ENCODE measurements around the gene CYP3A5. TPM values are rescaled to one million over a fixed set of nuclear protein-coding genes. Genes with fewer than 3 reads are reported as not detected.

The CYP3A5 gene
- total RNA-seq, 1 experiment from 2014 or later, result not detected

DNA sequence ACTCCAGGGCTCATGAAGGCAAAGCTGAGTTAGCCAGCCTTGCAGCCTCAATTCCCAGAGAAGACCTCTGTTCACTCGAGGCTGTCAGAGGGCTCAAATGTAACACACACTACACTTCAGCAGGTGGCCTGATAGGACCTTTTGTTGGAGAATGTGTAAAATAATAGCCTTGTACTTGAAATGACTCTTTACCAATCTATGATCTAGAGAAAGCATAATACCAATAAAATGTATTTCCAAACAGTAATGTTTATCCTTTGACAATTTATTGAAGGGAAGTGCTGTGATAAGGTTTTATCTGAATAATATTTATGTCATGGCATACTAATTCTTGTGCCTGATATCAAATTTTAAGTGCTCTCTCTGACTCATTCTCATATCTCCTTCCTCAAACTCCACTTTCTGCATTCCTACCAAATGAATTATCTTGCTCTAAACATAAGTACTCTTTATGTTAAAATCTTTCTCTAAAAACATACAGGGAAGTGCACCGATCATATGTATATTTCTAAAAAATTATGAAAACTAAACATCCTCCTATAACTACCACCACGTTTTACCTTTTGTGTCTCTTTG lies 34.3 kb upstream of the CYP3A5 start:
- H3K4me3 ChIP-seq (ENCODE audit: low read length), result no peak overlapping the region
- no peaks in the 10 kb centered on the region for H3K27me3 ChIP-seq (ENCODE audit: low read length)
- no peak overlapping the region for H3K4me2 ChIP-seq (ENCODE audit: low read length)
- H3K9ac ChIP-seq (ENCODE audit: low read length), result no peak overlapping the region
- TF ChIP-seq, protein P1, sequence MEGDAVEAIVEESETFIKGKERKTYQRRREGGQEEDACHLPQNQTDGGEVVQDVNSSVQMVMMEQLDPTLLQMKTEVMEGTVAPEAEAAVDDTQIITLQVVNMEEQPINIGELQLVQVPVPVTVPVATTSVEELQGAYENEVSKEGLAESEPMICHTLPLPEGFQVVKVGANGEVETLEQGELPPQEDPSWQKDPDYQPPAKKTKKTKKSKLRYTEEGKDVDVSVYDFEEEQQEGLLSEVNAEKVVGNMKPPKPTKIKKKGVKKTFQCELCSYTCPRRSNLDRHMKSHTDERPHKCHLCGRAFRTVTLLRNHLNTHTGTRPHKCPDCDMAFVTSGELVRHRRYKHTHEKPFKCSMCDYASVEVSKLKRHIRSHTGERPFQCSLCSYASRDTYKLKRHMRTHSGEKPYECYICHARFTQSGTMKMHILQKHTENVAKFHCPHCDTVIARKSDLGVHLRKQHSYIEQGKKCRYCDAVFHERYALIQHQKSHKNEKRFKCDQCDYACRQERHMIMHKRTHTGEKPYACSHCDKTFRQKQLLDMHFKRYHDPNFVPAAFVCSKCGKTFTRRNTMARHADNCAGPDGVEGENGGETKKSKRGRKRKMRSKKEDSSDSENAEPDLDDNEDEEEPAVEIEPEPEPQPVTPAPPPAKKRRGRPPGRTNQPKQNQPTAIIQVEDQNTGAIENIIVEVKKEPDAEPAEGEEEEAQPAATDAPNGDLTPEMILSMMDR (conservative IDR thresholded peaks at IDR 0.05; ENCODE audit: low read depth, low read length), result no peak
- TF ChIP-seq EZH2phosphoT487 (IDR thresholded peaks at IDR 0.05; ENCODE audit: borderline replicate concordance, low read length) (no peak), EZH2 (IDR thresholded peaks at IDR 0.05; ENCODE audit: low read length, unreplicated experiment) (no peak)
- ATAC-seq, result peak; percentile 53; the same call in 1 of the 2 replicates
- BruUV-seq (replicated peaks), result no TSS peak
- no peak overlapping the region for H2AFZ ChIP-seq (ENCODE audit: low read length)
- 0 out of 2 replicates have a peak, but pooled peaks cover 10% of the 10 kb centered on the region for H3K9me3 ChIP-seq (ENCODE audit: low read length)
- H3K79me2 ChIP-seq (ENCODE audit: low read length), result no peaks in the 10 kb centered on the region
- peak; percentile 30 for DNase-seq
- intact Hi-C loops (cut with micrococcal nuclease), result no loop called here
- no peaks in the 10 kb centered on the region for H3F3A ChIP-seq (ENCODE audit: low read length, unreplicated experiment)
- no peaks in the 10 kb centered on the region for H3K36me3 ChIP-seq (ENCODE audit: low read depth, low read length)
- POLR2A ChIA-PET (ENCODE audit: unreplicated experiment), result no interaction called here
- H4K20me1 ChIP-seq (ENCODE audit: low read length), result no peaks in the 10 kb centered on the region
- CTCF ChIA-PET, result no interaction called here
- no peaks in the 10 kb centered on the region for H3K9me2 ChIP-seq (replicated peaks; ENCODE audit: low read length)
- H3K27ac ChIP-seq (ENCODE audit: low read length), result no peak overlapping the region
- no peaks in the 10 kb centered on the region for H3K4me1 ChIP-seq (ENCODE audit: insufficient read depth, low read length)

DNA sequence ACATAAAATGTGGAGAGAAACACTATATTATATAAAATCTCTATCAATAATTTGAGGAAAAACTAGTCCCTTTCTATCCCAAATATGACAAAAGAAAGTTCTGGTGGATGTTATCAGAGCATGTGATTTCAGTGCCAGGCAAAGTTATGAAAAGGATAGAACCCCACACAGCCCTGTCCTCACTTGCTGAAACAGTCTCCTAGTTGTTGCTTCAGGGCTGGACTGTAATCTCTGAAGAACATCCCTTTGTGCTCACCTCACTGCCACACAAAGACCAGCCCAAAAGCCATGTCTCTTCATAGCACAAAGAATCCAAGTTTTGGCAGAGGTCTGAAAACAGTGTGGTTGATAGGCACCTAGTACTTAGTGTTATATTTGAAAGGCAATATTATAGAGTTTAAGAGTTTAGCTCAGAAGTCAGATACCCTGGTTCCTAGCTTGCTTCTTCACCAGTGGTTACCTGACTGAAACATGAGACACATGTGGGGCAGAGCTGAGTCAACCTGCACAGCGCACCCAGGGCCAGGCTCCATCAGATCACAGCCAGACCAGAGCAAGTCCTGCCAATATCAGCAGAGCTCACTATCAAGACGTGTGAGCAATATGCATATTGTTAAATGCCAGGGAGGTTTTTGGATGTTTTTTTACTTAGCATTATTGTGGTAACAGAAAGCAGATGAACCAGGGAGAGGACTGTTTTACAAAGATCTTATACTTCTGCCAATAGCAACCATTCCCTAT lies 30.2 kb upstream of the CYP3A5 start:
- Histone ChIP-seq H3K27ac (ENCODE audit: low read length) (no peak overlapping the region), H3K36me3 (ENCODE audit: low read depth, low read length) (no peaks in the 10 kb centered on the region), H3K9me3 (ENCODE audit: low read length) (0 out of 2 replicates have a peak, but pooled peaks cover 11% of the 10 kb centered on the region), H3K4me1 (ENCODE audit: insufficient read depth, low read length) (no peaks in the 10 kb centered on the region), H2AFZ (ENCODE audit: low read length) (no peak overlapping the region), H3F3A (ENCODE audit: low read length, unreplicated experiment) (no peaks in the 10 kb centered on the region), H3K27me3 (ENCODE audit: low read length) (no peaks in the 10 kb centered on the region), H3K79me2 (ENCODE audit: low read length) (no peaks in the 10 kb centered on the region), H4K20me1 (ENCODE audit: low read length) (no peaks in the 10 kb centered on the region), H3K9ac (ENCODE audit: low read length) (no peak overlapping the region), H3K4me3 (ENCODE audit: low read length) (no peak overlapping the region), H3K9me2 (replicated peaks; ENCODE audit: low read length) (no peaks in the 10 kb centered on the region), H3K4me2 (ENCODE audit: low read length) (no peak overlapping the region)
- TF ChIP-seq, protein P1 (conservative IDR thresholded peaks at IDR 0.05; ENCODE audit: low read depth, low read length), result no peak
- TF ChIP-seq EZH2 (IDR thresholded peaks at IDR 0.05; ENCODE audit: low read length, unreplicated experiment) (no peak), EZH2phosphoT487 (IDR thresholded peaks at IDR 0.05; ENCODE audit: borderline replicate concordance, low read length) (no peak)
- CTCF ChIA-PET, result no interaction called here
- intact Hi-C loops (cut with micrococcal nuclease), result no loop called here
- POLR2A ChIA-PET (ENCODE audit: unreplicated experiment), result no interaction called here
- DNase-seq, result peak; percentile 36
- ATAC-seq, result peak; percentile 69
- BruUV-seq (replicated peaks), result no TSS peak

- Histone ChIP-seq H3K27me3 (ENCODE audit: low read length) (no peaks in the 10 kb centered on the region), H3K9me3 (ENCODE audit: low read length) (0 out of 2 replicates have a peak, but pooled peaks cover 11% of the 10 kb centered on the region), H3K79me2 (ENCODE audit: low read length) (no peaks in the 10 kb centered on the region), H3K4me3 (ENCODE audit: low read length) (no peak overlapping the region), H3K4me1 (ENCODE audit: insufficient read depth, low read length) (no peaks in the 10 kb centered on the region), H3K4me2 (ENCODE audit: low read length) (no peak overlapping the region), H3K36me3 (ENCODE audit: low read depth, low read length) (no peaks in the 10 kb centered on the region), H2AFZ (ENCODE audit: low read length) (no peak overlapping the region), H3K9me2 (replicated peaks; ENCODE audit: low read length) (no peaks in the 10 kb centered on the region), H4K20me1 (ENCODE audit: low read length) (no peaks in the 10 kb centered on the region), H3F3A (ENCODE audit: low read length, unreplicated experiment) (no peaks in the 10 kb centered on the region), H3K9ac (ENCODE audit: low read length) (no peak overlapping the region), H3K27ac (ENCODE audit: low read length) (no peak overlapping the region)
- TF ChIP-seq EZH2 (IDR thresholded peaks at IDR 0.05; ENCODE audit: low read length, unreplicated experiment) (no peak), EZH2phosphoT487 (IDR thresholded peaks at IDR 0.05; ENCODE audit: borderline replicate concordance, low read length) (no peak)
- TF ChIP-seq, protein P1 (conservative IDR thresholded peaks at IDR 0.05; ENCODE audit: low read depth, low read length), result no peak
- CTCF ChIA-PET, result no interaction called here
- DNase-seq (peak; percentile 23), ATAC-seq (no peak; the same call in 1 of the 2 replicates)
- POLR2A ChIA-PET (ENCODE audit: unreplicated experiment), result no interaction called here
- no TSS peak for BruUV-seq (replicated peaks)
- intact Hi-C loops (cut with micrococcal nuclease), result no loop called here
Observed at GRCh38 chr7:99709260-99709659, 29.5 kb upstream of the CYP3A5 start.

Measured in PC-3 (cell line).